SKM-1 (cell line): ENCODE data around the gene TMEM120B.
"Not testable (repeated sequence)": the region's sequence is repeated elsewhere in the genome, so short reads cannot be mapped to it uniquely, and the experiment has no call there.

Experiments
- DNase-seq: peaks from one replicate; lab custom pipeline; 2025; ENCODE audit not compliant: unreplicated experiment; lab: John Stamatoyannopoulos, UW

TMEM120B gene

DNA sequence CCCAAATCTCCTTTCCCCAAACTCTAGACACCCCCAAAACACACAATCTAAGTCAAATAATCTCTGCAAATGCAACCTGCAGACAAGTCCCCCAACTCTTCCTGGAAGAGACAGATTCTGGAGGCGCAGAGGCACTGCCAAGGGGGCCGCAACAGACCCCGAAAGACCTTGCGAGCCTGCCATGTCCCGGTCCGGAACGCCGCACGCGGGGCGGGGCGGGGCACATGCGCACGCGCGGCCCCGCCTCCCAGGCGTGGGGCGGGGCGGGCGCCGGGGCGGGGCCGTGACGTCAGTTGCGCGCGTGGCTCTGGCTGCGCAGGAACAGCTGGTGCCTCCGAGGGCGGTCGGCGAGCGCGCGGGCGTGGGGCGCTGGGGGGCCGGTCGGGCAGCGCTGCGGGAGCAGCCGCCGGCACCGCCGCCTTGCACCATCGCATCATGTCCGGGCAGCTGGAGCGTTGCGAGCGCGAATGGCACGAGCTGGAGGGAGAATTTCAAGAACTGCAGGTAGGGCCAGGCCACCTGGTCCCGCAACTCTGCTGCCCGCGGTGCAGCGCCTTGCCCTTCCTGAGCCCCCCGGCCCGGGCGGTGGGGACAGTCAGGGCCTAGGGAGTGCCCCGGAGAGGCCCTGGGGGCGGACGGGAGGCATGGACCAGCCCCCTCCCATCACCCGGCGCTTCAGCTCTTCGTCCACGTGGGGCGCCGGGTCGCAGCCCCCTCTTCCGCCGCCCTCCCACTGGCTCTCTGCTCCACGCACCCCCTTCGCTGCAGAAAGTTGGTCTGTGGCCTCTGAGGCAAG is at the start of gene TMEM120B:
TMEM120B (plus strand) TSS at position 292 of the 796 bp plus-strand sequence; CDS start at position 436, 144 bp downstream.
- DNase-seq: peak; percentile 2

DNA sequence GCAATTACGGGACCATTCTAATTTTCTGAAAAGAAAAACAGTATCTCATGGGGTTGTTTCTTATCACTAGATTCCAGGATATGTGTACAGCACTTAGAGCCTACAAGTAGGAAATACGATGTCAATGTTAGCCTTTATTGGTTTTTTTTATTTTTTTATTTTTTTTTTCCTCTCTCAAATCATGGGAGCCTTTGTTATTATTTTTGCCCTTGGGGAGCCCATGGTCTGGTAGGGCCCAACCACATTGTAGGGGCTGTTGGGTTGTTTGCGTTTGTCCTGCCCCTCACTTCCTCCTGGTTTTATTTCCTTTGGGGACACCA is 49.0 kb upstream of the TMEM120B start:
- no peak for DNase-seq

DNA sequence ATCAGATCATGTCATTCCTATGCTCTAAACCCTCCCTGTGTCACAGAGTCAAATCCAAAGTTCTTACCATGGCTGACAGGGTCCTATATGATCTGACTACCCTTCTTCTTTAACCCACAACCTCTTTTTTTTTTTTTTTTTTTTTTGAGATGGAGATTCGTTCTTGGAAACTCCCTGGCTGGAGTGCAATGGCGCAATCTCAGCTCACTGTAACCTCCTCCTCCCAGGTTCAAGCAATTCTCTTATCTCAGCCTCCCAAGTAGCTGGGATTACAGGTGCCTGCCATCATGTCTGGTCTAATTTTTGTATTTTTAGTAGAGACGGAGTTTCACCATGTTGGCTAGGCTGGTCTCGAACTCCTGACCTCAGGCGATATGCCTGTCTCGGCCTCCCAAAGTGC is 45.7 kb upstream of the TMEM120B start:
- not testable (repeated sequence) for DNase-seq

DNA sequence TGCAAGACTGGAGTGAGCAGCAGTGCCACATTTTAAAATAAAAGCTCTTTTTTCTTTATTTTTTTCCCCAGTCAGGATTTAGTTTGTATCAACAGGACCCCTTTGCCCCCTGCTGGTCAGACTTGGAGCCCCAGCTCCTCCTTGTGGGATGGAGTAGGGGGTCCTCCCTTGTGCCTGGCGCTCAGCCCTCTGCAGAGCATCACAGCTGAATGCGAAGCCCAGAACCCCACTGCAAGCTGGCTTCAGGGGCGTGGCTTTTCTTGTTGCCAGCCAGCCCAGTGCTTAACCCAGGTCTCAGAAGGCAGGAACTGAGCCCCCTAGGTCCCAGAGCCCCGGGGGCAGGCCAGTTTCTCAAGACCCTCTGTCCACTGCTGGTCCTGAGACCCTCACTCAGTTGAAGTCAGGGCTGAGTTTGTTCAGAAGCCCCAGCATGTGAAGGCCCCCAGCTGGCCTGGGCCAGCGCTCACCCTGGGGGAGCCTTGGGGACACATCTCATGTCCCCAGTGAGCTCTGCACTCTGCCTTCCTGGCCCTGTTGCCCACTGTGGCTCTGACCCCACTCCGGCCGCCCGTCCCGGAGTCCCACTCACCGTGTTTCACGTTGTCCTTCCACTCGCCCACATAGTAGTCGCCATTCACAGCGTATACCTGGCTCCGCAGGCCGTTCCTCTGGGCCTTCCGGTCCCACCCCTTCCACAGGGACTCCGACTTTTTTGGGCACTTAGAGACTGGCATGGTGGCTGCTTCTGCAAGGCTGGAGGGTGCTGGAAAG is 43.6 kb upstream of the TMEM120B start:
- no peak for DNase-seq

DNA sequence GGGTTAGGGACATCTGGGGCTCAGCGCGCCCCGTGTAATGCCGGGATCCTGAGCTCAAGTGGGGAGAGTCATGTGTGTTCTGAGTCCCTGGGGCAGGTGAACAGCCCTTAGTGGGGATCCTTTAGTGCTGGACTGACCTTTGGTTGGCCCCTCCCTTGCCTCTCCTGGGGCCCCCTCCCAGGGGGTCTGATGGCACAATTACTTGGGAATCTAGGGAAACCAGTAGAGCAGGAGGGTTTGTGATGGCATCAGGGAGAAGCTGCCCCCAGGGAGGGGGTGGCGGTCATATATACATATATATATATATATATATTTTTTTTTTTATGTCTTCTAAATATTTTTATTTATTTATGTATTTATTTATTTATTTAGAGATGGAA is 43.0 kb upstream of the TMEM120B start, which contains the start of gene MORN3:
MORN3 (minus strand) TSS at position 134 of the 380 bp plus-strand sequence. CDS start 171 bp downstream, outside the sequence.
- no peak for DNase-seq

DNA sequence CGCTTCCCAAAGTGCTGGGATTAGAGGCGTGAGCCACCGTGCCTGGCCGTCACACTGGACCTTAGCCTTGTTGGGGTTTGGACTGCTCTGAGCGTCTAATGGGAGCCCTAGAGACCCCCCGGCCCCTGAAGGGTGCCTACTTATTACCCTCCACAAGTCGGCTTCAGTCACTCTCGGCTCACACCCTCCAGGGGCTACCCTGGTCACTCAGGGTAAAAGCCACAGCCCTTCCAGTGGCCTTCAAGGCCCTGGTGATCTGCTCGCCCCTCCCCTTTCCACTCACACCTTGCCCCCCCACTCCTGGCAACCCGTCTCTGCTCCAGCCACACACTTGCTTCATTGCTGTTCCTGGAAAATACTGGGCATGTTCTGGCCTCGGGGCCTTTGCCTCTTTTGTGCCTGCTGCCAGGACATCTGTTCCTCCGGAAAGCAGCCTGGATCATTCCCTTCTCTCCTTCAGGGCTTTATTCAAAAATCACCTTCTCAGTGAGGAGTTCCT is 39.5 kb upstream of the TMEM120B start:
- no peak for DNase-seq

DNA sequence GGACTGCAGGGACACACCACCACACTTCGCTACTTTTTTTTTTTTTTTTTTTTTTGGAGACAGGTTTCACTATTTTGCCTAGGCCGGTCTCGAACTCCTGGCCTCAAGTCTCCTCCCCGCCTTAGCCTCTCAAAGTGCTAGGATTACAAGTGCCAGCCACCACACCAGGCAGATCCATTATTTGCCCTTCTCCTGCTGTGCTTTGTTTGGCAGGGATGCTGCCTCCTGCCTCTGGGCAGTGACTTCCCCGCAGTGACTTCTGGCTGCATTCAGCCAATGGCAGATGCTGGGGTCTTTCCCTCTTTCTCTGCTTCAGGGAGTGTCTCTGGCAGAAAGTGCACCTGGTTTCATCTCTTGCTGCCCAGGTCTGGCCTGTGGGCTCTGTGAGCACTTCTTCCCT is 36.4 kb upstream of the TMEM120B start:
- no peak for DNase-seq

DNA sequence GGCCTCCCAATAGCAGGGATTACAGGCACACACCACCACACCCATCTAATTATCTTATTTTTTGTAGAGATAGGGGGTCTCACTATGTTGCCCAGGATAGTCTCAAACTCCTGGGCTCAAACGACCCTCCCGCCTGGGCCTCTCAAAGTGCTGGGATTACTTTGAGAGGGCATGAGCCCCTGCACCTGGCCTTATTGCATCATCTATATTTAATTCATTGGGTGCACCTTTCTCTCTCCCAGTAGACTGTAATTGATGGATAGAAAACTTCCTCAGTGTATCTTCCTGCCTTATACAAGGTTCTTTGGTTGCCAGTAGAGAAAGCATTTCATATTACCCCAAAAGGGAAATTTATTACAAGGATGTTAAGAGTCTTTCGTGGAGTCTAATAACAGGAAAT is 34.2 kb upstream of the TMEM120B start:
- DNase-seq: no peak

DNA sequence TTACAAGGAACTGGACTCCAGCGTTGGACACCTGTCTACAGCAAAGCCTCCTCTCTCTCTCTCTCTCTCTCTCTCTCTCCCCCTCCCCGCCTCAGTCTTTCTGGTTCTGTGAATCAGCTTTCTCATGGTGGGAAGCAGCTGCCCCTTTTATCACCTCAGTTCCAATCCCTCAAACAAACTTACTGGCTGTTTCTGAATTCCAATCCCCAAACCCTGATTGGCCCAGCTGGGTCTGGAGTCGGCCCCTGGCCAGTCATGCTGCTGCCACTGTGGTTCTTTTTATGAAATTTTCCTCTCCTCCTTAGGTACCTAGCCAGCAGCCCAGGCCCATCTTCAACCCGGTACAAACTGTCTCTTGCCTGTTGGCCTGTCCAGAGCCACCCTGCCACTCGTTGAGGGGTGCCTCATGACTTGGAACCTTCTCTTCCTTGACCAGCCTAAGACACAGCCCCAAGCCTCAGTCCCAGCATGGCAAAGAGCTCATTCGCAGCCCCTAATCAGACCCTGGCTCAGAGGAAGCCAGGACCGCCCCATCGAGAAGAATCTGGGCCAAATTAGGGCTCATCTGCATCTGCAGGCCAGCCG is 33.7 kb upstream of the TMEM120B start:
- no peak for DNase-seq

DNA sequence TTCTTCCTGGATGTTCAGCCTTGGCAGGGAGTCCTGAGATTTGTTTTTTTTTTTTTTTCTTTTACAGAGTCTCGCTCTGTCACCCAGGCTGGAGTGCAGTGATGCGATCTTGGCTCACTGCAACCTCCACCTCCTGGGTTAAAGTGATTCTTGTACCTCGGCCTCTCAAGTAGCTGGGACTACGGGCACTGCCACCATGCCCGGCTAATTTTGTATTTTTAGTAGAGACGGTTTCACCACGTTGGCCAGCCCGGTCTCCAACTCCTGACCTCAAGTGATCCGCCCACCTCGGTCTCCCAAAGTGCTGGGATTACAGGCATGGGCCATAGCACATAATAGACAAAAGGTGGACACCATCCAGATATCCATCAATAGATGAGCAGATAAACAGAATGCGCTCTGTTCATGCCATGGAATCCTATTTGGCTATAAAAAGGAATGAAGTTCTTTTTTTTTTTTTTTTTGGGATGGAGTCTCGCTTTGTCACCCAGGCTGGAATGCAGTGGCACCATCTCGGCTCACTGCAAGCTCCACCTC is 32.8 kb upstream of the TMEM120B start:
- DNase-seq: not testable (repeated sequence)

DNA sequence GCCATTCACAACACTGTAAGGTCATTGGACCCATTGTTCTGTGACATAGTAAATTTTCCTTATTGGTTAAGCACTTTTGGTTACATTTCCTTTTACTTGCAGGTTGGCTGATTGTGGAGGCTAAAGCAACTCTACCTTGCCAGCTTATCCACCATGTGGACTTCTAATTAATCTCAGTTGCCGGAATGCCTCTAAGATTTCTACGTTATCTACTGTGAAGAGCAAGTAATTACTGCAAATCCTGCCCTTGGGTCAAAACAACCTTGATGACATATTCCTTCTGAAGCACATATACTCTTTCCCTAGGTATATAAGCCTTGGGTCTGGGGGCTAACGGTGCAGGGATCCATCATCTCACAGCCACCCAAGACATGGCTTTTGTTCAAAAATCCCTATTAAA is 23.6 kb upstream of the TMEM120B start:
- DNase-seq: no peak

DNA sequence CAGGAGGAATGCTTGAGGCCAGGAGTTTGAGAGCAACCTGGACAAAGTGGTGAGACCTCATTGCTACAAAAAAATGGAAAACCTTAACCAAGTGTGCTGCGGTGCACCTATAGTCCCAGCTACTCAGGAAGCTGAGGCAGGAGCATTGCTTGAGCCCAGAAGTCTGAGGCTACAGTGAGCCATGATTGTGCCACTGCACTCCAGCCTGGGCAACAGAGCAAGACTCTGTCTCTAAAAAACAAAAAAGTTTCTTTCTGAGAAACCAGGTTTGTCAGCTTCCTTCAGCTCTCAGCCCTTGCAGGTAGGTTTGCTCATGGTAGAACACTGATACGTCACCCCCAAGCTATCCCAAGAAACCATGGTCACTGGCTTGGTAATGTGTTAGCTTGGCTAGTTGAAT is 23.1 kb upstream of the TMEM120B start:
- DNase-seq: no peak

DNA sequence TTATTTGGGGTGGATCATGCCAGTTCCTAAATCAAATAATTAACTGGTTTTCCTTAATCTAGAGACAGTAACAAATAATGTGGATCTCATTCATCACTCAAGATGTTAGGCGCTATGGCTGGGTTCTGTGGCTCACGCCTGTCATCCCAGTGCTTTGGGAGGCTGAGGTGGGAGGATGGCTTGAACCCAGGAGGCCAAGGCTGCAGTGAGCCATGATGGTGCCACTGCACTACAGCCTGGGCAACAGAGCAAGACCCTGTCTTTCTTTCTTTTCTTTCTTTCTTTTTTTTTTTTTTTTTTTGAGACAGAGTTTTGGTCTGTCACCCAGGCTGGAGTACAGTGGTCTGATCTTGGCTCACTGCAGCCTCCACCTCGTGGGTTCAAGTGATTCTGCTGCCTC is 19.8 kb upstream of the TMEM120B start:
- not testable (repeated sequence) for DNase-seq

DNA sequence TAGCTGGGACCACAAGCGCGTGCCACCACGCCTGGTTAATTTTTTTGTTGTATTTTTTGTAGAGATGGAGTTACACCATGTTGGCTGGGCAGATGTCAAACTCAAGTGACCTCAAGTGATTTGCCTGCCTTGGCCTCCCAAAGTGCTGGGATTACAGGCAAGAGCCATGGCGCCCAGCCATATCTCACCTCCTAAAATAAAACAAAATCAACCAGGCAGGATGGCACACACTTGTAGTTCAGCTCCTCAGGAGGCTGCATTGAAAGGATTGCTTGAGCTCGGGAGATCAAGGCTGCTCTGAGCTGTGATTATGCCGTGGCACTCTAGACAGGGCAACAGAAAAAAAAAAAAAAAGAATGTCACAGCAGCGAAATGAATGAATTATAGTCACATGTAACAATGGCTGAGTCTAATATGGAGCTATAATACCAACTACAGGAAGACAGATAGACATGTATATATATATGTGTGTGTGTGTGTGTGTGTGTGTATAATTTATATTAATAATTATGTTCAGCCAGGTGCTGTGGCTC is 19.3 kb upstream of the TMEM120B start:
- no peak for DNase-seq

DNA sequence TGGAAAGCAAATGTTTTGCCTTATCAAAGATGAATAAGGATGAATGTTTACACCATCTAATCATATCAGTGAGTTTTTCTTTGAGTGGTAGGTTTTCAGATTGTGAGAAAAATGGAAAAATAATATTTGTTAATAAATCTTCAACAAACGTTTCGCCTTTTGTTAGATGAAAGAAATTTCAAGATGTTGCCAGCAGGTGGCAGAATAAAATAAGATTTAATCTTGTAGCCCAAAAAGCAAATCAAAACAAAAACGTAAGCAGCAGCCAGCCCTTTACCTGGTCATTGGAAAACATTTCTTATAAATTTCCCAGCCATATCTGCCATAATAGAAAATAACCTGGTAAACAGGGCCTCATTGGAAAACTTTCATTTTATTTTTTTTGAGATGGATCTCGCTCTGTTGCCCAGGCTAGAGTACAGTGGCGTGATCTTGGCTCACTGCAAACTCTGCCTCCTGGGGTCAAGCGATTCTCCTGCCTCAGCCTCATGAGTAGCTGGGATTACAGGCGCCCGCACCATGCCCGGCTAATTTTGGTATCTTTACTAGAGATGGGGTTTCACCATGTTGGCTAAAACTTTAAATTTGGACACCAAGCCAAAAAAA is 15.4 kb upstream of the TMEM120B start:
- DNase-seq: no peak

DNA sequence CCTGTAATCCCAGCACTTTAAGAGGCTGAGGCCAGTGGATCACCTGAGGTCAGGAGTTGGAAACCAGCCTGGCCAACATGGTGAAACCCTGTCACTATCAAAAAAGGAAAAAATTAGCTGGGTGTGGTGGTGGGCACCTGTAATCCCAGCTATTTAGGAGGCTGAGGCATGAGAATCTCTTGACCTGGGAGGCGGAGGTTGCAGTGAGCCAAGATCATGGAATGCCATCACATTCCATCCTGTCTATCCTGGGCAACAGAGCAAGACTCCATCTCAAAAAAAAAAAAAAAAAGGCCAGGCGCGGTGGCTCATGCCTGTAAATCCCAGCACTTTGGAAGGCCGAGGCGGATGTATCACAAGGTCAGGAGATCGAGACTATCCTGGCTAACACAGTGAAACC is 14.7 kb upstream of the TMEM120B start:
- not testable (repeated sequence) for DNase-seq

DNA sequence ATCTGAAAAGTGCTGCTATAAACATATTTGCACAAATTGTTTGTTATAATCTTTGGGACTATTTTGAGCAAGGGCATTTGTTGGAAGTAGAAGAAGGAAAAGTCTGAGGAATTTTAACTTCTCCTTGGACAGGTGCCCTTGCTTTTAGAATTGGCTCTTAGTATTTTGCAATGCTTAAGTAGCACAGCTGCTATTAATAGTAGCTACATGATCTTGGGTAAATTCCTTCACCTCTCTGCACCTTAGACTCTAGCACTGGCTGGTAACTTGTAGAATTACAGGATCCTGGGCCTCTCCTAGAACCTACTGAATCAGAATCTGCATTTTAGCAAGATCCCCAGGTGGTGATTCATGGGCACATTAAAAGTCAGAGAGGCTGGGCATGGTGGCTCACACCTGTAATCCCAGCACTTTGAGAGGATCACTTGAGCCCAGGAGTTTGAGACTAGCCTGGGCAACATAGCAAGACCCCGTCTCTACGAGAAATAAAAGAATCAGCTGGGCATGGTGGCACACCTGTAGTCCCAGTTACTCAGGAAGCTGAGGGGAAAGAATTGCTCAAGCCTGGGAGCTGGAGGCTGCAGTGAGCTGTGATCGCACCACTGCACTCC is 10.8 kb upstream of the TMEM120B start:
- DNase-seq: no peak

DNA sequence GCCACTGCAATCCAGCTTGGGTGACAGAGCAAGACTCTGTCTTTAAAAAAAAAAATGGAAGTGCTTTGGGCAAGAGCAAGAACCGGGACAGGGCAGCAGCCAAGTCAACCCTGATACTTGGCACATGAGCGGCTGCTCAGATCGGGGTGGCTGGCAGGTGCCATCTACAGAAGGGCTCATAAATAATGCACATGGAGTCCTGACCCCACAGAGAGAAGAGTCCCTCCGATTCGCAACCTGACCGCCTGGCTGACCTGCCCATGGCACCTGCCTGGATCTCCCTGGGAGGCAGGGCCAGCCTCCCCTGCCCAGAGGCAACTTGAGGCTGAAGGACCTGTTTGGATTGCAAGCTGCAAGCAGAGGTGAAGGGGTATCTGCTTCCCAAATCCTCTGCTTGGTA is 9.6 kb upstream of the TMEM120B start:
- DNase-seq: no peak

DNA sequence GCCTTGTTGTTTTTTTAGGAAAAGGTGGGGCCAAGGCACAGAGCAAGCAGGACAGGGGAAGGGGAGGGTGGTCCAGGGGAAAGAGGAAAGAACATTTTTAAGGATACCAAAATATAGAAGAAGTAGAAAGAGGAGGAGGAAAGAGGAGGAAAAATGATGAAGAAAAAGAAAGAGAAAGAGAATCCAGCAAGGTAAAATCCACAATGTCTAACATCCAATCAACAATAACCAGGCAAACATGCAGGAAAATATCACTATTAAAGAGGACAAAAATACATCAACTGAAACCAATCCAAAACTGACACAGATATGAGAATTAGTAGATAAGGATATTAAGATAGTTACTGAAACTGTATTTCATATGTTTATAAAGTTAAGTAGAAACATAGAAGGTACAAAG is 7.0 kb upstream of the TMEM120B start:
- DNase-seq: no peak

DNA sequence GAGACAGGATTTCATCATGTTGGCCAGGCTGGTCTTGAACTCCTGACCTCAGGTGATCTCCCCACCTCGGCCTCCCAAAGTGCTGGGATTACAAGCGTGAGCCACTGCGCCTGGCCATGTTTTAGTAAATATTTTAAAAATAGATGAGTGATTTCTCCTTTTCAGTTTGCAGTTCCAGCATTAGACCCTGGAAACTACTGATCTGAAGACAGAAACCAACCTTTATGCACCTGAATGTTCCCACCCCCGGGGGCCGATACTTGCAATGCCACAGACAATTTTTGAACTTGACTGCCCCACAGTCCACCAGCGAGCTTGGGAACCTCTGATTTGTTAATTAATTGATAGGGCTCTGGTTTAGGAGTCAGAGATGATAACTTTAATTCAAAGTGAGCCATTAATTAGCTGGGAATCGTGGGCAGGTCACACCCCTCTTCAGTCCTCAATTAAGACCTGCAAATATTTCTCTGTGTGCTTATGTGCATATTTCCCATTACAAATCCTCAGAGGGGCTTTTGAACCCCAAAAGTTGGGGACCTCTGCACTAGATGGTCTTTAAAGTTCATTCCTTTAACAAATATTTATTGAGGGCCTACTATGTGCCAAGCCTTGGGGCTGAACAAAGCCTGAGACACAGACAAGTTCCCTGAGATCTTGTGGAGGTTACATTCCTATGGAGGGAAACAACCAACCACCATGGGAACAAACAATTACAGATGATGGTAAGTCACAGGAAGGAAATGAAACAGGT is 4.1 kb upstream of the TMEM120B start:
- no peak for DNase-seq
